Putamen (tissue), 1 donor: ENCODE results near the gene KRT33B.
"Not testable (repeated sequence)": the region's sequence is repeated elsewhere in the genome, so short reads cannot be mapped to it uniquely, and the experiment has no call there.

Source experiments
- DNase-seq: peaks from one replicate; pipeline ENCODE4 v3.0.0-alpha.2; 2016; ENCODE audit warnings: low spot score

The KRT33B gene

GRCh38 chr17:41346421-41346820 is 23.2 kb downstream of the KRT33B start:
- not testable (repeated sequence) for DNase-seq

GRCh38 chr17:41345992-41346391 is 23.6 kb downstream of the KRT33B start:
- no peak for DNase-seq

GRCh38 chr17:41343029-41343428 is 26.6 kb downstream of the KRT33B start:
- DNase-seq = no peak

GRCh38 chr17:41340934-41341861 is 28.4 kb downstream of the KRT33B start:
- no peak for DNase-seq

- DNase-seq = no peak
Observed at GRCh38 chr17:41340494-41340893, 29.1 kb downstream of the KRT33B start.

- DNase-seq = no peak
Observed at GRCh38 chr17:41339571-41340172, 29.9 kb downstream of the KRT33B start.

- DNase-seq = no peak
Observed at GRCh38 chr17:41338961-41339485, 30.6 kb downstream of the KRT33B start.

GRCh38 chr17:41335747-41336146 is 33.9 kb downstream of the KRT33B start:
- no peak for DNase-seq

GRCh38 chr17:41334385-41335305 is 35.0 kb downstream of the KRT33B start:
- DNase-seq = no peak

GRCh38 chr17:41333836-41334235 is 35.8 kb downstream of the KRT33B start:
- DNase-seq = no peak

- DNase-seq = no peak
Observed at GRCh38 chr17:41333098-41333497, 36.5 kb downstream of the KRT33B start.

- no peak for DNase-seq
Observed at GRCh38 chr17:41332239-41332638, 37.4 kb downstream of the KRT33B start.

- no peak for DNase-seq
Observed at GRCh38 chr17:41331606-41332005, 38.0 kb downstream of the KRT33B start.

GRCh38 chr17:41329279-41329948 is 40.2 kb downstream of the KRT33B start:
- no peak for DNase-seq

- no peak for DNase-seq
Observed at GRCh38 chr17:41328207-41328606, 41.4 kb downstream of the KRT33B start.

- DNase-seq = no peak
Observed at GRCh38 chr17:41327411-41328120, 42.0 kb downstream of the KRT33B start.

- DNase-seq = no peak
Observed at GRCh38 chr17:41326173-41327145, 43.2 kb downstream of the KRT33B start.

- DNase-seq = no peak
Observed at GRCh38 chr17:41325611-41326010, 44.0 kb downstream of the KRT33B start.

- no peak for DNase-seq
Observed at GRCh38 chr17:41325126-41325525, 44.5 kb downstream of the KRT33B start.
